GM23338 (cell line): ENCODE results near the gene HDHD5. TPM values are rescaled to one million over a fixed set of nuclear protein-coding genes. Genes with fewer than 3 reads are reported as not detected.

Experiments used
- ATAC-seq: fragments of 200-7000 bp; cut with Tn5 transposase; 3 replicates; pipeline ENCODE4 v1.9.1; 2020
- DNase-seq: peaks from one replicate; pipeline ENCODE4 v3.0.0-alpha.2; 2015; ENCODE audit warnings: low spot score
- H2AFZ ChIP-seq: fragments of 200-600 bp; sonication (generic); 2 replicates; pipeline ENCODE4 v1.8.0; 2016; ENCODE audit warnings: antibody characterized with exemption, mild to moderate bottlenecking, moderate library complexity
- H3F3A ChIP-seq: fragments of 200-600 bp; sonication (generic); replicated peaks from 2 replicates; pipeline ENCODE4 v1.8.0; 2017; ENCODE audit warnings: antibody characterized with exemption, mixed run types, low read depth
- H3K27ac ChIP-seq: fragments of 200-600 bp; sonication (generic); 2 replicates; pipeline ENCODE4 v1.6.1; 2016; ENCODE audit warnings: low read depth
- H3K27me3 ChIP-seq: fragments of 200-600 bp; sonication (generic); 2 replicates; pipeline ENCODE4 v1.8.0; 2016; ENCODE audit warnings: mild to moderate bottlenecking, mixed run types, moderate library complexity; ENCODE audit not compliant: insufficient read depth
- H3K36me3 ChIP-seq: fragments of 200-600 bp; sonication (generic); 2 replicates; pipeline ENCODE4 v1.8.0; 2016; ENCODE audit warnings: mild to moderate bottlenecking; ENCODE audit not compliant: insufficient read depth
- H3K4me1 ChIP-seq: fragments of 200-600 bp; sonication (generic); 2 replicates; pipeline ENCODE4 v1.8.0; 2016; ENCODE audit warnings: mild to moderate bottlenecking, moderate library complexity; ENCODE audit not compliant: insufficient read depth
- H3K4me2 ChIP-seq: fragments of 200-600 bp; sonication (generic); 2 replicates; pipeline ENCODE4 v1.7.1; 2017; ENCODE audit warnings: mixed run types
- H3K4me3 ChIP-seq: fragments of 200-600 bp; sonication (generic); 2 replicates; pipeline ENCODE4 v1.6.1; 2016; ENCODE audit warnings: mixed run types
- H3K79me2 ChIP-seq: fragments of 200-600 bp; sonication (generic); replicated peaks from 2 replicates; pipeline ENCODE4 v1.8.0; 2017; ENCODE audit warnings: mild to moderate bottlenecking; ENCODE audit not compliant: insufficient read depth
- H3K9me2 ChIP-seq: fragments of 200-600 bp; sonication (generic); 2 replicates; pipeline ENCODE4 v1.8.0; 2017; ENCODE audit not compliant: insufficient read depth
- H4K20me1 ChIP-seq: fragments of 200-600 bp; sonication (generic); replicated peaks from 2 replicates; pipeline ENCODE4 v1.8.0; 2017; ENCODE audit warnings: mild to moderate bottlenecking; ENCODE audit not compliant: insufficient read depth
- H3K27ac Mint-ChIP-seq: 2 replicates; pipeline ENCODE4 v1.8.0; 2020; ENCODE audit warnings: inconsistent platforms, mild to moderate bottlenecking, moderate library complexity, mixed read lengths
- H3K27me3 Mint-ChIP-seq: 3 replicates; pipeline ENCODE4 v1.8.0; 2022; ENCODE audit warnings: low read depth, mild to moderate bottlenecking, moderate library complexity, mixed read lengths, inconsistent platforms; ENCODE audit not compliant: insufficient read depth, poor library complexity
- H3K36me3 Mint-ChIP-seq: 3 replicates; pipeline ENCODE4 v1.8.0; 2021; ENCODE audit warnings: low read depth, mild to moderate bottlenecking, inconsistent platforms, moderate library complexity, mixed read lengths
- H3K4me1 Mint-ChIP-seq: 3 replicates; pipeline ENCODE4 v1.8.0; 2020; ENCODE audit warnings: mild to moderate bottlenecking, inconsistent platforms, mixed read lengths
- H3K4me3 Mint-ChIP-seq: 3 replicates; pipeline ENCODE4 v1.8.0; 2021; ENCODE audit warnings: moderate library complexity, mild to moderate bottlenecking, inconsistent platforms, mixed read lengths
- H3K9me3 Mint-ChIP-seq: 3 replicates; pipeline ENCODE4 v1.8.0; 2020; ENCODE audit warnings: moderate library complexity, mild to moderate bottlenecking, inconsistent platforms, mixed read lengths
- CREB1 ChIP-seq: fragments of 250-450 bp; sonication (Bioruptor Pico); IDR thresholded peaks from 2 replicates; pipeline ENCODE4 v1.5.0; 2020; ENCODE audit warnings: low read depth, mild to moderate bottlenecking, moderate library complexity
- ETS1 ChIP-seq: IDR thresholded peaks from 2 replicates; pipeline ENCODE4 v1.6.1; 2016; ENCODE audit warnings: antibody characterized with exemption
- EZH2phosphoT487 ChIP-seq: fragments of 200-600 bp; sonication (generic); IDR thresholded peaks from one replicate; pipeline ENCODE4 v1.8.1; 2018; ENCODE audit warnings: antibody characterized with exemption; ENCODE audit not compliant: unreplicated experiment
- JUNB ChIP-seq: IDR thresholded peaks from one replicate; pipeline ENCODE4 v1.6.1; 2016; ENCODE audit warnings: antibody characterized with exemption; ENCODE audit not compliant: unreplicated experiment
- NANOG ChIP-seq: IDR thresholded peaks from 2 replicates; pipeline ENCODE4 v1.6.1; 2016; ENCODE audit warnings: antibody characterized with exemption, borderline replicate concordance
- POLR2AphosphoS5 ChIP-seq: IDR thresholded peaks from 2 replicates; pipeline ENCODE4 v1.6.1; 2016; ENCODE audit warnings: antibody characterized with exemption, low read depth
- REST ChIP-seq: IDR thresholded peaks from one replicate; pipeline ENCODE4 v1.6.1; 2018; ENCODE audit warnings: antibody characterized with exemption; ENCODE audit not compliant: unreplicated experiment
- STAT1 ChIP-seq: IDR thresholded peaks from one replicate; pipeline ENCODE4 v1.6.1; 2016; ENCODE audit warnings: antibody characterized with exemption; ENCODE audit not compliant: unreplicated experiment
- polyA plus RNA-seq: library from polyadenylated mRNA; unstranded; fragments of >200 nt; fragmentation: Nextera tagmentation; extraction: Ambion mirVana; gene quantifications from 2 replicates; pipeline ENCODE4 v1.2.1, GENCODE V29; 2016
- total RNA-seq: library from RNA; depleted of rRNA; stranded (reverse); fragments of >200 nt; shearing (Covaris generic); gene quantifications from 2 replicates; pipeline ENCODE4 v1.2.3, GENCODE V29; 2014
- TF ChIP-seq, protein P1 (sequence below), 2 experiments: fragments of 200-600 bp in 1 of 2; sonication (generic) in 1 of 2; conservative IDR thresholded peaks; 2 replicates each; pipeline versions ENCODE4 v1.5.1 to v1.6.1; 2016 to 2017; ENCODE audit warnings: antibody characterized with exemption in 2 of 2, low read depth in 2 of 2, mild to moderate bottlenecking in 2 of 2, moderate library complexity in 1 of 2

HDHD5 gene
- total and polyA plus RNA-seq, 2 experiments from 2014 or later: 70.0 to 116 TPM

- Histone ChIP-seq H3K4me1 (peaks cover 16% of the 10 kb centered on the region; the same call in 1 of the 2 replicates), H3F3A (0 out of 2 replicates have a peak, but pooled peaks cover 4% of the 10 kb centered on the region), H3K9me2 (no peaks in the 10 kb centered on the region), H3K27ac (no peak overlapping the region), H3K27me3 (no peaks in the 10 kb centered on the region), H3K79me2 (no peaks in the 10 kb centered on the region), H3K36me3 (no peaks in the 10 kb centered on the region), H4K20me1 (no peaks in the 10 kb centered on the region; the same call in 1 of the 2 replicates), H3K4me3 (no peak overlapping the region), H2AFZ (no peak overlapping the region), H3K4me2 (no peak overlapping the region)
- peaks cover 3% of the 10 kb centered on the region; the same call in 2 of the 3 replicates for H3K36me3 Mint-ChIP-seq
- no peak overlapping the region for H3K4me3 Mint-ChIP-seq
- TF ChIP-seq NANOG (no peak), STAT1 (no peak), EZH2phosphoT487 (no peak), JUNB (no peak), REST (no peak), ETS1 (no peak), POLR2AphosphoS5 (no peak), CREB1 (CRISPR knock-in tag) (no peak)
- TF ChIP-seq, protein P1, sequence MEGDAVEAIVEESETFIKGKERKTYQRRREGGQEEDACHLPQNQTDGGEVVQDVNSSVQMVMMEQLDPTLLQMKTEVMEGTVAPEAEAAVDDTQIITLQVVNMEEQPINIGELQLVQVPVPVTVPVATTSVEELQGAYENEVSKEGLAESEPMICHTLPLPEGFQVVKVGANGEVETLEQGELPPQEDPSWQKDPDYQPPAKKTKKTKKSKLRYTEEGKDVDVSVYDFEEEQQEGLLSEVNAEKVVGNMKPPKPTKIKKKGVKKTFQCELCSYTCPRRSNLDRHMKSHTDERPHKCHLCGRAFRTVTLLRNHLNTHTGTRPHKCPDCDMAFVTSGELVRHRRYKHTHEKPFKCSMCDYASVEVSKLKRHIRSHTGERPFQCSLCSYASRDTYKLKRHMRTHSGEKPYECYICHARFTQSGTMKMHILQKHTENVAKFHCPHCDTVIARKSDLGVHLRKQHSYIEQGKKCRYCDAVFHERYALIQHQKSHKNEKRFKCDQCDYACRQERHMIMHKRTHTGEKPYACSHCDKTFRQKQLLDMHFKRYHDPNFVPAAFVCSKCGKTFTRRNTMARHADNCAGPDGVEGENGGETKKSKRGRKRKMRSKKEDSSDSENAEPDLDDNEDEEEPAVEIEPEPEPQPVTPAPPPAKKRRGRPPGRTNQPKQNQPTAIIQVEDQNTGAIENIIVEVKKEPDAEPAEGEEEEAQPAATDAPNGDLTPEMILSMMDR (conservative IDR thresholded peaks at IDR 0.05; ENCODE audit: low read depth in 2 of 2): no peak
- DNase-seq (no peak), ATAC-seq (no peak)
- H3K9me3 Mint-ChIP-seq: no peaks in the 10 kb centered on the region; the same call in 2 of the 3 replicates
- no peak overlapping the region for H3K27ac Mint-ChIP-seq
- H3K27me3 Mint-ChIP-seq: peaks cover 8% of the 10 kb centered on the region
- H3K4me1 Mint-ChIP-seq: peaks cover 32% of the 10 kb centered on the region
These were observed 45.5 kb downstream of the HDHD5 start for GRCh38 chr22:17113600-17113999.
